ENCODE results near the gene SMOC2. TPM values are rescaled to one million over a fixed set of nuclear protein-coding genes. Genes with fewer than 3 reads are reported as not detected.

SMOC2 gene
- total and polyA plus RNA-seq, 2 of the 4 experiments (the other 2 are of a cell fraction), result not detected

DNA sequence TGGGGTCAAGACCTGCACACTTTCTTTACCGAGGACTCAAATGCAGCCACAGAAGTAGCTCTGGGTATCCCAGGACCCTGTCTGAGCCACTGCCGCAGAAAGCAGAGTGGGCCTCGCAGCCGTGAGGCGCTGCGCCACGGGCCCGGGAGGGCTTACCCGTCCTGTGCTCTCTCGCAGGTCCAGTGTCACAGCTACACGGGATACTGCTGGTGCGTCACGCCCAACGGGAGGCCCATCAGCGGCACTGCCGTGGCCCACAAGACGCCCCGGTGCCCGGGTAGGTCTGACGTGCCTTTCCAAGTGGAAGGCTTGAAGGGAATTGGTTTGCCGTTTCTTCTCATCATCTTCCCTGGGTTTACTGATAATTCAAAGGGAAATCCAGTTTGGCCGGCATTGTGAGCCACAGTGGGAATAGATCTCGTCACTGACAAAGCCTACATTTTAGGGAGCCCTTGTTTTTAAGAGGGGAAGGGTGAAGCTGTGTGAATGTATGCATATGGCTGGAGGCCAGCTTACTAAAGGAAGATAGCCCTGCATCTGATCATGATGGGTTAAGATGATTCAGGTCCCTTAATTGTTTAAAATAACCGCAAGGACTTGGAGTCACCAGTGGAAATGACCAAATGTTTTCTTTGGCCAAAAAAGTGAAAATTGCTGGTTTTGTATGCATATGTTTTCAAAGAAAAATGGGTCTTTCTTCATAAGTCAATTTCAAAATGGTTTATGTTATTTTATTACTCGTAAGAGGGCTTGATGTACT, 86.6 kb downstream of the SMOC2 start:
- no peak overlapping the region for H3K9ac ChIP-seq (ENCODE audit: low read depth, low read length)
- H3K56ac ChIP-seq (ENCODE audit: extremely low read depth, insufficient read depth, low read length), result no peak overlapping the region
- no peak overlapping the region for H2AK9ac ChIP-seq (replicated peaks; ENCODE audit: low read depth, low read length, poor library complexity)
- intact Hi-C loops (cut with micrococcal nuclease) (no loop called here), in situ Hi-C loops (cut with MboI; ENCODE audit: low sequenced_read_pairs) (no loop called here), dilution Hi-C loops (cut with HindIII; ENCODE audit: low sequenced_read_pairs, unreplicated experiment) (no loop called here)
- no peaks in the 10 kb centered on the region for H3K27me3 ChIP-seq (ENCODE audit: control insufficient read depth, insufficient read depth, low read length)
- ATAC-seq (ENCODE audit: low read depth) (no peak), DNase-seq (no peak)
- no peak overlapping the region for H3K4me3 ChIP-seq (ENCODE audit: insufficient read depth, low read depth, low read length)
- H3K36me3 ChIP-seq (ENCODE audit: control insufficient read depth, insufficient read depth, low read length), result no peaks in the 10 kb centered on the region
- H2BK15ac ChIP-seq (ENCODE audit: low read depth, low read length), result no peak overlapping the region
- no peak overlapping the region for H2AK5ac ChIP-seq (ENCODE audit: low read depth, low read length)
- H3K23ac ChIP-seq (ENCODE audit: low read depth, low read length), result no peak overlapping the region
- peaks cover 40% of the 10 kb centered on the region for H3K9me3 ChIP-seq (ENCODE audit: control insufficient read depth, insufficient read depth, low read length)
- H2BK120ac ChIP-seq (ENCODE audit: low read depth, low read length), result no peak overlapping the region
- 31% methylated on average over 5 of the region's 25 CpGs; no CpG with 5 or more reads in 1 of the 2 experiments for WGBS, 2 experiments (ENCODE audit: extremely low coverage in 2 of 2, insufficient read length in 1 of 2)
- no peak overlapping the region for H4K5ac ChIP-seq (ENCODE audit: low read depth, low read length)
- H3K9me1 ChIP-seq (ENCODE audit: insufficient read depth, low read length), result no peaks in the 10 kb centered on the region
- no peak overlapping the region for H4K91ac ChIP-seq (ENCODE audit: insufficient read depth, low read depth, low read length)
- no peak overlapping the region for H2BK20ac ChIP-seq (ENCODE audit: low read depth, low read length)
- no peak overlapping the region for H2BK5ac ChIP-seq (ENCODE audit: low read depth, low read length, poor library complexity, severe bottlenecking)
- BruUV-seq (replicated peaks), result no TSS peak
- H3K27ac ChIP-seq (ENCODE audit: insufficient read depth, low read length), result no peak overlapping the region
- H3K18ac ChIP-seq (ENCODE audit: low read depth, low read length), result no peak overlapping the region
- no peak overlapping the region for H3K14ac ChIP-seq (replicated peaks; ENCODE audit: low read depth, low read length)
- POLR2A ChIA-PET (ENCODE audit: unreplicated experiment), result no interaction called here
- no peak overlapping the region for H3K4me2 ChIP-seq (ENCODE audit: low read depth, low read length)
- CTCF ChIA-PET, result no interaction called here
- H2AFZ ChIP-seq (replicated peaks; ENCODE audit: low read length, poor library complexity), result no peak overlapping the region
- H3K79me1 ChIP-seq (ENCODE audit: low read depth in 1 of 2, low read length in 2 of 2), result no peaks in the 10 kb centered on the region
- TF ChIP-seq POLR2A (IDR thresholded peaks at IDR 0.05; ENCODE audit: low read depth, low read length) (no peak), SMC3 (IDR thresholded peaks at IDR 0.05; ENCODE audit: low read depth, low read length) (no peak), RAD21 (IDR thresholded peaks at IDR 0.05; ENCODE audit: low read length) (no peak), RCOR1 (IDR thresholded peaks at IDR 0.05; ENCODE audit: insufficient replicate concordance, low read length) (no peak), MXI1 (IDR thresholded peaks at IDR 0.05; ENCODE audit: borderline replicate concordance, low read depth, low read length) (no peak), RFX5 (IDR thresholded peaks at IDR 0.05; ENCODE audit: low read depth, low read length) (no peak)
- no peak overlapping the region for H4K8ac ChIP-seq (ENCODE audit: low read depth in 2 of 2, low read length in 2 of 2)
- no peak overlapping the region for H3K4ac ChIP-seq (ENCODE audit: low read depth, low read length)
- H3K4me1 ChIP-seq (ENCODE audit: control insufficient read depth, insufficient read depth, low read length), result no peaks in the 10 kb centered on the region
- H4K20me1 ChIP-seq (ENCODE audit: insufficient read depth, low read length), result no peaks in the 10 kb centered on the region

Measured in IMR-90 (cell line).